H9 (cell line): ENCODE measurements around the gene HTR7. TPM values are rescaled to one million over a fixed set of nuclear protein-coding genes. Genes with fewer than 3 reads are reported as not detected.

Experiments used
- DNase-seq: peaks from one replicate; pipeline ENCODE4 v3.0.0-alpha.2; 2017
- H2AFZ ChIP-seq: one replicate; pipeline ENCODE4 v1.6.1; 2013; ENCODE audit warnings: mild to moderate bottlenecking, low read length, control low read depth, moderate library complexity
- H2AK5ac ChIP-seq: 2 replicates; pipeline ENCODE4 v1.6.1; 2013; ENCODE audit warnings: low read length, control low read depth, mixed read lengths; ENCODE audit not compliant: insufficient read length
- H2BK120ac ChIP-seq: one replicate; pipeline ENCODE4 v1.6.1; 2013; ENCODE audit warnings: low read depth, mild to moderate bottlenecking, low read length, control low read depth, inconsistent platforms; ENCODE audit not compliant: poor library complexity, severe bottlenecking
- H2BK12ac ChIP-seq: 2 replicates; pipeline ENCODE4 v1.6.1; 2013; ENCODE audit warnings: low read length, control low read depth, mixed read lengths, low read depth; ENCODE audit not compliant: insufficient read length
- H2BK15ac ChIP-seq: 2 replicates; pipeline ENCODE4 v1.6.1; 2013; ENCODE audit warnings: low read depth, low read length, control low read depth
- H2BK20ac ChIP-seq: one replicate; pipeline ENCODE4 v1.6.1; 2013; ENCODE audit warnings: low read depth, mild to moderate bottlenecking, low read length, control low read depth, inconsistent platforms; ENCODE audit not compliant: poor library complexity, severe bottlenecking
- H2BK5ac ChIP-seq: 2 replicates; pipeline ENCODE4 v1.6.1; 2013; ENCODE audit warnings: low read length, control low read depth, mixed read lengths; ENCODE audit not compliant: insufficient read length
- H3K14ac ChIP-seq: 2 replicates; pipeline ENCODE4 v1.6.1; 2013; ENCODE audit warnings: low read length, control low read depth; ENCODE audit not compliant: insufficient read depth
- H3K18ac ChIP-seq: 2 replicates; pipeline ENCODE4 v1.6.1; 2013; ENCODE audit warnings: low read depth, mild to moderate bottlenecking, mixed read lengths, low read length, control low read depth; ENCODE audit not compliant: insufficient read length
- H3K23ac ChIP-seq: 2 replicates; pipeline ENCODE4 v1.6.1; 2013; ENCODE audit warnings: low read length, control low read depth, mixed read lengths, low read depth; ENCODE audit not compliant: insufficient read length
- H3K23me2 ChIP-seq: 2 replicates; pipeline ENCODE4 v1.6.1; 2013; ENCODE audit warnings: low read depth, mild to moderate bottlenecking, mixed read lengths, low read length, control low read depth; ENCODE audit not compliant: insufficient read length, poor library complexity, severe bottlenecking
- H3K27ac ChIP-seq: 2 replicates; pipeline ENCODE4 v1.5.1; 2013; ENCODE audit warnings: low read length, control low read depth, mixed read lengths, low read depth; ENCODE audit not compliant: insufficient read length
- H3K27me3 ChIP-seq: 2 replicates; pipeline ENCODE4 v1.6.1; 2013; ENCODE audit warnings: low read length, control low read depth, inconsistent platforms; ENCODE audit not compliant: insufficient read depth
- H3K4ac ChIP-seq: 2 replicates; pipeline ENCODE4 v1.6.1; 2013; ENCODE audit warnings: low read depth, mild to moderate bottlenecking, control low read depth, inconsistent platforms, low read length, moderate library complexity
- H3K4me1 ChIP-seq: 2 replicates; pipeline ENCODE4 v1.6.1; 2013; ENCODE audit warnings: low read length, control low read depth, inconsistent platforms; ENCODE audit not compliant: insufficient read depth
- H3K4me2 ChIP-seq: 2 replicates; pipeline ENCODE4 v1.6.1; 2013; ENCODE audit warnings: low read length, control low read depth, mixed read lengths; ENCODE audit not compliant: insufficient read length, insufficient read depth
- H3K56ac ChIP-seq: 2 replicates; pipeline ENCODE4 v1.6.1; 2013; ENCODE audit warnings: low read depth, mild to moderate bottlenecking, mixed read lengths, low read length, control low read depth; ENCODE audit not compliant: insufficient read length
- H3K79me1 ChIP-seq: 2 replicates; pipeline ENCODE4 v1.6.1; 2013; ENCODE audit warnings: low read depth, mild to moderate bottlenecking, moderate library complexity, low read length, control low read depth, inconsistent platforms; ENCODE audit not compliant: insufficient read depth, poor library complexity, severe bottlenecking
- H3K79me2 ChIP-seq: 2 replicates; pipeline ENCODE4 v1.6.1; 2013; ENCODE audit warnings: low read length, control low read depth, inconsistent platforms; ENCODE audit not compliant: insufficient read depth
- H3K9ac ChIP-seq: 2 replicates; pipeline ENCODE4 v1.6.1; 2013; ENCODE audit warnings: low read length, control low read depth, mixed read lengths; ENCODE audit not compliant: insufficient read length; ENCODE audit errors: extremely low read depth
- H3K9me3 ChIP-seq: one replicate; pipeline ENCODE4 v1.6.1; 2013; ENCODE audit warnings: low read depth, low read length, inconsistent platforms; ENCODE audit not compliant: control insufficient read depth
- H3T11ph ChIP-seq: one replicate; pipeline ENCODE4 v1.6.1; 2013; ENCODE audit warnings: mild to moderate bottlenecking, low read length, control low read depth, inconsistent platforms
- H4K20me1 ChIP-seq: one replicate; pipeline ENCODE4 v1.6.1; 2013; ENCODE audit not compliant: control insufficient read depth, insufficient read length, insufficient read depth
- H4K5ac ChIP-seq: 2 replicates; pipeline ENCODE4 v1.6.1; 2013; ENCODE audit warnings: low read depth, mild to moderate bottlenecking, mixed read lengths, low read length, control low read depth; ENCODE audit not compliant: insufficient read length
- H4K8ac ChIP-seq: replicated peaks from 2 replicates; pipeline ENCODE4 v1.6.1; 2013; ENCODE audit warnings: low read length, control low read depth, mixed read lengths, low read depth; ENCODE audit not compliant: insufficient read length
- H4K91ac ChIP-seq: 2 replicates; pipeline ENCODE4 v1.6.1; 2013; ENCODE audit warnings: low read depth, mild to moderate bottlenecking, moderate library complexity, mixed read lengths, low read length, control low read depth; ENCODE audit not compliant: insufficient read length
- H3K27ac Mint-ChIP-seq, 3 experiments: 2 replicates in 2 of 3; 3 replicates in 1 of 3; pipeline ENCODE4 v1.8.0; 2020 to 2021; ENCODE audit warnings: mixed read lengths in 3 of 3, mild to moderate bottlenecking in 1 of 3, moderate library complexity in 1 of 3
- H3K27me3 Mint-ChIP-seq: 2 replicates; pipeline ENCODE4 v1.8.0; 2021; ENCODE audit warnings: low read depth, mild to moderate bottlenecking, moderate library complexity, mixed read lengths
- H3K36me3 Mint-ChIP-seq, 3 experiments: 2 replicates in 2 of 3; 3 replicates in 1 of 3; pipeline ENCODE4 v1.8.0; 2020 to 2021; ENCODE audit warnings: low read depth in 3 of 3, mixed read lengths in 3 of 3; ENCODE audit not compliant: insufficient read depth in 1 of 3
- H3K4me1 Mint-ChIP-seq, 2 experiments: 2 replicates each; pipeline ENCODE4 v1.8.0; 2020; ENCODE audit warnings: mixed read lengths in 2 of 2
- H3K4me3 Mint-ChIP-seq, 2 experiments: 2 replicates in 1 of 2; 3 replicates in 1 of 2; pipeline ENCODE4 v1.8.0; 2020 to 2021; ENCODE audit warnings: mild to moderate bottlenecking in 2 of 2, mixed read lengths in 2 of 2, moderate library complexity in 1 of 2
- H3K9me3 Mint-ChIP-seq, 2 experiments: 2 replicates in 1 of 2; 3 replicates in 1 of 2; pipeline ENCODE4 v1.8.0; 2020; ENCODE audit warnings: mild to moderate bottlenecking in 2 of 2, mixed read lengths in 2 of 2, moderate library complexity in 1 of 2
- CTCF ChIP-seq: fragments of 200-600 bp; sonication (generic); conservative IDR thresholded peaks from 3 replicates; pipeline ENCODE4 v1.8.0; 2021; ENCODE audit warnings: antibody characterized with exemption, mild to moderate bottlenecking
- WGBS: extraction: QIAGEN DNeasy Blood & Tissue Kit; methylation state at CpG from one replicate; pipeline ENCODE4 v1.1.7; 2013; ENCODE audit warnings: missing lambda C conversion rate, low lambda C conversion rate, mixed read lengths; ENCODE audit not compliant: insufficient read length; ENCODE audit errors: extremely low coverage; 5-methylcytosine and 5-hydroxymethylcytosine counted together
- total RNA-seq: library from RNA; stranded (reverse); gene quantifications from 2 replicates; pipeline ENCODE4 v1.2.1, GENCODE V29; 2021

Gene HTR7
- total RNA-seq, 1 experiment from 2014 or later: 21.3 TPM

DNA sequence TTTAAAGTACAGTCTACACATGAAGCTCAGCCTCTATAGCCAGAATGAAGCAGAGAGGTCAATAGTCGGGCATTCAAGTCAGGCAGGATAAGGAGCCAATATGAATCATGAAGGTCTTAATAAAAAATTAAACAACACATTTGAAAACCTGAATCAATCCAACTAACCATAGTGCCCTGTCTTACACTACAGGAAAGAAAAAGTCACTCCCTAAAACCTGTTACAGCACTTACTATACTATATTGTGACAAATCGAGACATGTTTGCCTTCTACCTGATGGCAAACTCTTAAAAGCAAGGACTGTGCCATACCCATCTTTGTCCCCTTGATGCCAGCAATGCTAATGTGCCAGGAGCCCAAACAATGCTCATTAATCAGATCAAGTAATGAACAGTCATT is 117.6 kb downstream of the HTR7 start:
- Histone ChIP-seq H4K91ac (no peak overlapping the region), H3K79me1 (no peaks in the 10 kb centered on the region), H2BK15ac (no peak overlapping the region), H2BK120ac (no peak overlapping the region), H3K27me3 (no peaks in the 10 kb centered on the region), H3K79me2 (no peaks in the 10 kb centered on the region), H2BK12ac (no peak overlapping the region), H3K23me2 (no peaks in the 10 kb centered on the region), H3K4me1 (no peaks in the 10 kb centered on the region), H4K20me1 (no peaks in the 10 kb centered on the region), H3T11ph (no peak overlapping the region), H2BK5ac (no peak overlapping the region), H3K18ac (no peak overlapping the region), H3K23ac (no peak overlapping the region), H3K4me2 (no peak overlapping the region), H4K5ac (no peak overlapping the region), H4K8ac (no peak overlapping the region), H3K4ac (no peak overlapping the region), H3K9ac (no peak overlapping the region), H3K14ac (no peak overlapping the region), H2AK5ac (no peak overlapping the region), H3K27ac (no peak overlapping the region), H2BK20ac (no peak overlapping the region), H2AFZ (no peak overlapping the region), H3K56ac (no peak overlapping the region), H3K9me3 (no peaks in the 10 kb centered on the region)
- DNase-seq: no peak
- Mint-ChIP-seq H3K4me3 (no peak overlapping the region), H3K9me3 (no peaks in the 10 kb centered on the region), H3K4me1 (no peaks in the 10 kb centered on the region), H3K36me3 (peaks cover 0 to 24% (median 0%) of the 10 kb centered on the region in 3 experiments; a peak in 2 of 7 replicates), H3K27me3 (no peaks in the 10 kb centered on the region), H3K27ac (no peak overlapping the region)
- no peak for TF ChIP-seq CTCF
- WGBS: no CpG with 5 or more reads among the region's 2 CpGs
